SW480 (cell line): Measurements from ENCODE around the gene GALNT9.
"Not testable (repeated sequence)": the region's sequence is repeated elsewhere in the genome, so short reads cannot be mapped to it uniquely, and the experiment has no call there.

ENCODE experiments used
- DNase-seq: peaks from one replicate; pipeline ENCODE4 v3.0.0-alpha.2; 2016; ENCODE audit warnings: low spot score

The GALNT9 gene

DNA sequence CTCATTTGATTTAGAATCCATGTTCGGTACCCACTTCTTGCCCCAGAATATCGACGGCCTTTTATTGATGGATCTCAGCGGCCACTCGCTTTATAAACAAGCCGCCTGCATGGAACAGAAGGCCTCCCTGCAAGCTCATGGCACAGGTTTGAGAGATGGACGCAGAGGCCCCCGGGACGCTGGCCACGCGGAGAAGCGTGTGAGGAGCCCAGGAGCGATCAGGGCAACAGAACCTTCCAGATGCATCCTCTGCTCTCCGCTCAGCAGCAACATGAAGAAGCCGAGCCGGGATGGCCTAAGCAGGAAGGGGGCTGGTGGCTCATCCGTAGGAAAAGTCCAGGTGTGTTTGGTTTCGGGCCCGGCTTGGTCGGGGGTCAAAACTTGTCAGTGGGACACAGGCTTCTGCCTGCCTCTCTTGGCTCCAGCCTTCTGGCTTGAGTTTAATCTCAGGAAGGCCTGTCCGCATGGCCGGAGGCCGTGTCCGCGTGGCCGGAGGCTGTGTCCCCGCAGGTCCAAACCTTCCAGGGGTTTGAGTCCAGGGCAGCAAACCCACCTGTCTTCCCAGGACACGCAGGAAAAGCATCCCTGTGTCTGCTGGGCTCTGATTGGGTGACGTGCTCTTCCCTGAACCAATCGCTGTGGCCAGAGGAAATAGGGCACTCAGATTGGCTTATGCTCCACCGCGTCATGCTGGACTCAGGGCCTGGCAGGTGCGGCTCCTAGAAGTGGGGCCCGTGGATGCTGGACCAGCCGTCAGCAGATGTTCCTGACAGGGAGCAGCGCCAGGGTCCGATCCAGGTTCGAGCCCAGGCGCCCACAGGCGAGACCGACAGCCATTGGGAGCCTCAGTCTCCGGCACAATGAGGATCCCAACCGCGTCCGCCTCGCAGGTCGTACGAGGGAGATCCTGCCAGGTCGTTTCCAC, 65.0 kb downstream of the GALNT9 start:
- DNase-seq: no peak

- no peak for DNase-seq
These were observed 65.8 kb downstream of the GALNT9 start for GRCh38 chr12:132263451-132264049.

DNA sequence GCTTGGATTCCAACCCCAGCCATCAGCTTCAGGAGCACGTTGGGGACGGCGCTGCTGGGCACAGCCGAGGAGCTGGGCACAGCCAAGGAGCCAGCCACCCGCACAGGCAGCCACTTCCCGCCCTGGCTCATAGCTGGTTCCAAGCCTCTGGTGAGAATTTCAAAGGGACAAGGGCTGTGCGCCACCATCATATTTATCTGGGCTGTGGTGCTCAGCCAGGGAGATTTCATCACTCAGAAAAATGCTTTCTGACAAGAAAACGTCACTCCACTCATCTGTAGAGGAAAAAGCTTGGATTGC, 66.4 kb downstream of the GALNT9 start:
- no peak for DNase-seq

- no peak for DNase-seq
These were observed 66.9 kb downstream of the GALNT9 start for GRCh38 chr12:132262256-132263060.

GRCh38 chr12:132261328-132262138, 67.9 kb downstream of the GALNT9 start:
- DNase-seq: no peak

GRCh38 chr12:132260721-132261120, 68.7 kb downstream of the GALNT9 start:
- DNase-seq: no peak

GRCh38 chr12:132259872-132260695, 69.3 kb downstream of the GALNT9 start:
- no peak for DNase-seq

DNA sequence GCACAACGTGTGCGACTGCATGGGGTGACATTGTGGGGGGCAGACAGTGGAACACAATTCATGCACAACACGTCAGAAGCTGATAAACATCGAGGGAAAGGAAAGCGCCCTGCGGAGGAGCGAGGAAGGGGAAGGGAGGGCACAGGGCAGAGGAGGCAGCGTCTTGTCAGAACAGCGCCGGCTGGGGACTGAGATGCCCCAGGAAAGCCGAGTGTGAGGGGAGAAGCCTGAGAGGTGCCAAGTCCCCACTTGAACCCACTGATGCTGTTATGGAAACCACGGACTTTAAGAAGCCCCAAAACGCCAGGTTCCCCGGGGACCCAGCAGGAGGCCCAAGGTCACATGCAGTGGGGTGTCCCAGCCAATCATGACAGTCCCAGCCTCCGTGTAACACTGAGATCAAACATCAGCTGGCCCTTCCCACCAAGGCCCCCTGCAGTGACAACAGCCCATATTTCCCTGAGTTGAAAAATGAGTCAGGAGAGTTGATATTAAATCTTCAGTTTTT, 70.0 kb downstream of the GALNT9 start:
- DNase-seq: no peak

DNA sequence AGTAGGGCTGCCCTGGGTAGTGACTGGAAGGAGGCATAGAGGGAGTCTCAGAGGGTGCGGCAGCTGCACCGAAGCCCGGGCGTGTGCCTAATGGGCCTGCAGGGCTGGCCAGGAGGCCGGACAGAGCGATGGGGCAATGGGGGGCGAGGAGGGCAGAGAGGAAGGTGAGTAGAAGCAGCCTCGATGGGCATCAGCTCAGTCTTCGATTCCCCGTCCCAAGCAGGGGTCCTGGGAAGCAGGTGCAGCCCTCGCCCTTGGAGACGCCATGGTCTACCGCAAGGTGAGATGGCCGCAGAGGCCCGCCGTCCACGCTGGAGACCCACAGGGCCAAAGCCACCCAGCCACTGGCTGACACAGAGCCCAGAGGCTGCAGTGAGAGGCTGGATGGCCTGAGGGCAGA, 70.8 kb downstream of the GALNT9 start:
- no peak for DNase-seq

- no peak for DNase-seq
These were observed 71.4 kb downstream of the GALNT9 start for GRCh38 chr12:132257955-132258490.

DNA sequence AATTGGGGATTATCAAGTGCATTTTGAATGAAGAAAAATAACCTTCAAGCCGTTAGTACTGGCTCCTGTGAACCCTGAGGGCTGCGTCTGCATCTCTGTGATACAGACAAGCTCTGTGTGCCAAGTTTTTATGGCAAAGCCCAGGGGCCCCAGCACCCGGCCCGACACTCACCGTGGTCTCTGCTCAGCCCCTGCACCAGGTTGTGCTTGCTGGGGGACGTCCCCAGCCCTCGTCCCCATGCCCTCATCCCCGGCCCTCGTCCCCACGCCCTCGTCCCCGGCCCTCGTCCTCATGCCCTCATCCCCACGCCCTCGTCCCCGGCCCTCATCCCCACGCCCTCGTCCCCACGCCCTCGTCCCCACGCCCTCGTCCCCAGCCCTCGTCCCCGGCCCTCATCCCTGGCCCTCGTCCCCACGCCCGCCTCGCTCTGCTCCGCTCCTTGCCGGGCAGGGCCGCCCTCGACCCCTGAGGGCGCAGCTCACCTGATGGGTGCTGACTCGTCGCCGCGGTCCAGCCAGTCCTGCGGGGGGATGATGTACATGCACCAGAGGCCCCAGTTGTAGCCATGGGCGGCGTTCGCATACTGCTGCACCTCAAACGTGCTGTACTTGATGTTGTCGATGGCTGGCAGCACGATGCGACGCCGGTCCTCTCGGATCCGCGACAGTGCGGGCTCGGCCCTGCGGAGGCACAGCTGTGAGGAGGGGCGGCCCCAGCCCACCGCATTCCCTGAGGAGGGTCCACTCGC, 72.0 kb downstream of the GALNT9 start:
- no peak for DNase-seq

- DNase-seq: no peak
These were observed 72.7 kb downstream of the GALNT9 start for GRCh38 chr12:132256646-132257045.

- no peak for DNase-seq
These were observed 73.7 kb downstream of the GALNT9 start for GRCh38 chr12:132255642-132256041.

GRCh38 chr12:132253698-132254480, 75.5 kb downstream of the GALNT9 start:
- no peak for DNase-seq

DNA sequence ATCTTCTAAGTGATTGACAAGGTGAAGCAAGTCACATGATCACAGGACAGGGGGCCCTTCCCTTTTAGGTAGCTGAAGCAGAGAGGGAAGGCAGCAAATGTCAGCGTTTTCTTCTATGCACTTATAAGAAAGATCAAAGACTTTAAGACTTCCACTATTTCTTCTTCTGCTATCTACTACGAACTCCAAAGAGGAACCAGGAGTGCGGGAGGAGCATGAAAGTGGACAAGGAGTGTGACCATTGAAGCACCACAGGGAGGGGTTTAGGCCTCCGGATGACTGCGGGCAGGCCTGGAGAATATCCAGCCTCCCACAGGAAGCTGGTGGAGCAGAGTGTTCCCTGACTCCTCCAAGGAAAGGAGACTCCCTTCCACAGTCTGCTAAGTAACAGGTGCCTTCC, 76.4 kb downstream of the GALNT9 start:
- not testable (repeated sequence) for DNase-seq

DNA sequence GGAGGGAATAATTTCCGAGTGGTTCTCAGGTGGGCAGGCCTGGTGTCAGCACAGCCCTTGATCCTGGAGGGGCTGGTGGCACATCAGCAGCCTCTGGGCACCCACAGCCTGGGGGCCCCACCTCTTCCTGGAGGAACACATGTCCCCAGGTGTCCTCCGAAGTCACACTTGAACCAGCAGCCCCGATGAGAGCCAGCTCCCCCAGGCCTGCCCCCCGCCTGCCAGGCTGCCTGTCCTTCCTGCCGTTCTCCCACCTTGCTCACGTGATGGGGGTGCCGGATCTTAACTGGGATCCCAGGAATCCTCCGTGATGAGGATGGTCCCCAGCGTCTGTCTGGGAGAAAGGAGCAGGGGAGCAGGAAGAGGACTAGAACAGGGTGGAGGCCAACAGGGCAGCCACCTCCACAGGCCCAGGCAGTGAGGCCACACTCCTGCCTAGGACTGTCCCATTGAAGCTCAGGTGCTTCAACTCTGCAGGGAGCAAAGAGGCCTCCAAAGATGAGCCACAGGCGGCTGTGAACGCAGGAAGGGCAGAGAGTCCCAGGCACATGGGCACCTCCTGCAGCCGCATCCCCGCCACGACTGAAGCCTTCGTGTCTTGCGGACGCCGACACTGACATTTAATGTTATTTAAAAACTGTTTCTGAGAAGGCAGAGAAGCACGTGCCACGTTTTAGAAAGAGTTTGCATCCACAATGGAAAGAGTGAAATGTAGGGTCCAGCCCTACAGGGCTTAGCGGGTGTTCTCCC, 77.5 kb downstream of the GALNT9 start:
- DNase-seq: no peak

GRCh38 chr12:132251310-132251709, 78.1 kb downstream of the GALNT9 start:
- DNase-seq: no peak

GRCh38 chr12:132250707-132251106, 78.7 kb downstream of the GALNT9 start:
- no peak for DNase-seq
